GM18907 (cell line): ENCODE results near the gene TMEM98.
"Not testable (repeated sequence)": the region's sequence is repeated elsewhere in the genome, so short reads cannot be mapped to it uniquely, and the experiment has no call there.

ENCODE experiments used
- ATAC-seq: cut with Tn5 transposase; IDR thresholded peaks from one replicate; pipeline ENCODE4 v1.9.1; 2021; ENCODE audit warnings: mild to moderate bottlenecking, moderate library complexity; ENCODE audit not compliant: unreplicated experiment

Gene TMEM98

GRCh38 chr17:32941419-32942032 is 13.6 kb downstream of the TMEM98 start:
- ATAC-seq: no peak

GRCh38 chr17:32943206-32943605 is 15.3 kb downstream of the TMEM98 start:
- ATAC-seq: no peak

GRCh38 chr17:32943647-32944191 is 15.8 kb downstream of the TMEM98 start:
- ATAC-seq: no peak

GRCh38 chr17:32944248-32945020 is 16.5 kb downstream of the TMEM98 start:
- no peak for ATAC-seq

- ATAC-seq: no peak
These were observed 18.6 kb downstream of the TMEM98 start for GRCh38 chr17:32946375-32947135.

GRCh38 chr17:32947736-32948135 is 19.8 kb downstream of the TMEM98 start:
- no peak for ATAC-seq

- no peak for ATAC-seq
These were observed 21.2 kb downstream of the TMEM98 start for GRCh38 chr17:32949181-32949580.

- not testable (repeated sequence) for ATAC-seq
These were observed 24.5 kb downstream of the TMEM98 start for GRCh38 chr17:32952491-32952890.

- ATAC-seq: no peak
These were observed 25.1 kb downstream of the TMEM98 start for GRCh38 chr17:32953045-32953444.

GRCh38 chr17:32953857-32954256 is 25.9 kb downstream of the TMEM98 start:
- no peak for ATAC-seq

GRCh38 chr17:32954477-32954876 is 26.5 kb downstream of the TMEM98 start:
- no peak for ATAC-seq

- no peak for ATAC-seq
These were observed 27.2 kb downstream of the TMEM98 start for GRCh38 chr17:32955155-32955554.

GRCh38 chr17:32956240-32956970 is 28.5 kb downstream of the TMEM98 start:
- no peak for ATAC-seq

- no peak for ATAC-seq
These were observed 30.5 kb downstream of the TMEM98 start for GRCh38 chr17:32958418-32958817.

GRCh38 chr17:32960815-32961214 is 32.9 kb downstream of the TMEM98 start:
- no peak for ATAC-seq

GRCh38 chr17:32962320-32962711 is 34.4 kb downstream of the TMEM98 start:
- ATAC-seq: no peak

- no peak for ATAC-seq
These were observed 36.6 kb downstream of the TMEM98 start for GRCh38 chr17:32964541-32964940.

- not testable (repeated sequence) for ATAC-seq
These were observed 41.3 kb downstream of the TMEM98 start for GRCh38 chr17:32969231-32969630.

GRCh38 chr17:32970281-32970680 is 42.3 kb downstream of the TMEM98 start:
- ATAC-seq: peak; percentile 54

- ATAC-seq: peak; percentile 53
These were observed 43.2 kb downstream of the TMEM98 start for GRCh38 chr17:32971171-32971570.

- ATAC-seq: no peak
These were observed 48.2 kb downstream of the TMEM98 start for GRCh38 chr17:32976131-32976530.
